ENCODE data around the gene GZMB. TPM values are rescaled to one million over a fixed set of nuclear protein-coding genes. Genes with fewer than 3 reads are reported as not detected.
A peak's percentile ranks its signal among the peaks of the same experiment; 100 is the strongest.

Gene GZMB
- total RNA-seq, 4 donors from 2014 or later: 1.1 to 1.9 TPM; not detected in 2

- TF ChIP-seq CTCF (IDR thresholded peaks at IDR 0.05): no peak
- no peak for TF ChIP-seq POLR2A (IDR thresholded peaks at IDR 0.05)
- DNase-seq: peak in 1 of 3 donors; percentile 44
Measured at GRCh38 chr14:24630872-24631477, 3.0 kb downstream of the GZMB start.

GRCh38 chr14:24630087-24630871 lies 3.7 kb downstream of the GZMB start:
- H3K4me1 ChIP-seq: no peaks in the 10 kb centered on the region
- no peak overlapping the region for H3K27ac ChIP-seq
- DNase-seq: no peak
- H3K36me3 ChIP-seq: no peaks in the 10 kb centered on the region
- no peaks in the 10 kb centered on the region for H3K9me3 ChIP-seq
- no peak for TF ChIP-seq CTCF (IDR thresholded peaks at IDR 0.05)
- TF ChIP-seq POLR2A (IDR thresholded peaks at IDR 0.05): no peak
- no peak overlapping the region for H3K4me3 ChIP-seq
- no peaks in the 10 kb centered on the region for H3K27me3 ChIP-seq

More at GRCh38 chr14:24630872-24631477, 3.0 kb downstream of the GZMB start:
- no peaks in the 10 kb centered on the region for H3K27me3 ChIP-seq
- H3K36me3 ChIP-seq: no peaks in the 10 kb centered on the region
- H3K4me3 ChIP-seq: no peak overlapping the region
- H3K27ac ChIP-seq: no peak overlapping the region
- no peaks in the 10 kb centered on the region for H3K9me3 ChIP-seq
- no peaks in the 10 kb centered on the region for H3K4me1 ChIP-seq

GRCh38 chr14:24629521-24629920 lies 4.5 kb downstream of the GZMB start:
- DNase-seq: no peak
- Histone ChIP-seq H3K4me3 (no peak overlapping the region), H3K27ac (no peak overlapping the region), H3K36me3 (no peaks in the 10 kb centered on the region), H3K9me3 (no peaks in the 10 kb centered on the region), H3K27me3 (no peaks in the 10 kb centered on the region), H3K4me1 (no peaks in the 10 kb centered on the region)
- TF ChIP-seq CTCF (IDR thresholded peaks at IDR 0.05) (no peak), POLR2A (IDR thresholded peaks at IDR 0.05) (no peak)

GRCh38 chr14:24613747-24614146 lies 20.2 kb downstream of the GZMB start:
- TF ChIP-seq CTCF (IDR thresholded peaks at IDR 0.05) (no peak), POLR2A (IDR thresholded peaks at IDR 0.05) (no peak)
- H3K9me3 ChIP-seq: no peaks in the 10 kb centered on the region
- no peaks in the 10 kb centered on the region for H3K4me1 ChIP-seq
- DNase-seq: no peak
- no peak overlapping the region for H3K27ac ChIP-seq
- H3K27me3 ChIP-seq: no peaks in the 10 kb centered on the region
- H3K36me3 ChIP-seq: no peaks in the 10 kb centered on the region
- H3K4me3 ChIP-seq: no peak overlapping the region

- Histone ChIP-seq H3K4me3 (no peak overlapping the region), H3K9me3 (no peaks in the 10 kb centered on the region), H3K4me1 (no peaks in the 10 kb centered on the region), H3K27ac (no peak overlapping the region), H3K36me3 (no peaks in the 10 kb centered on the region), H3K27me3 (no peaks in the 10 kb centered on the region)
- TF ChIP-seq CTCF (IDR thresholded peaks at IDR 0.05) (no peak), POLR2A (IDR thresholded peaks at IDR 0.05) (no peak)
- no peak for DNase-seq
Measured at GRCh38 chr14:24613241-24613640, 20.7 kb downstream of the GZMB start.

Measured in Peyer's patch (tissue), 4 donors.